ENCODE results near the gene TMEM201.

Gene TMEM201

GRCh38 chr1:9602794-9603167 is 14.1 kb downstream of the TMEM201 start:
- Histone ChIP-seq H3K4me3 (ENCODE audit: severe bottlenecking) (no peak overlapping the region), H3K9me3 (ENCODE audit: severe bottlenecking) (no peaks in the 10 kb centered on the region), H3K27me3 (ENCODE audit: insufficient read depth, poor library complexity, severe bottlenecking) (no peaks in the 10 kb centered on the region), H3K36me3 (ENCODE audit: low read depth) (peaks cover 40% of the 10 kb centered on the region), H3K27ac (ENCODE audit: poor library complexity, severe bottlenecking) (no peak overlapping the region), H3K4me1 (ENCODE audit: insufficient read depth, poor library complexity, severe bottlenecking) (no peaks in the 10 kb centered on the region)
- no peak for TF ChIP-seq CTCF (IDR thresholded peaks at IDR 0.05; ENCODE audit: poor library complexity, severe bottlenecking)
- no peak for DNase-seq (ENCODE audit: low spot score)
- ATAC-seq (ENCODE audit: low read depth), result no peak

- Histone ChIP-seq H3K27me3 (ENCODE audit: insufficient read depth, poor library complexity, severe bottlenecking) (no peaks in the 10 kb centered on the region), H3K36me3 (ENCODE audit: low read depth) (peaks cover 38% of the 10 kb centered on the region), H3K27ac (ENCODE audit: poor library complexity, severe bottlenecking) (no peak overlapping the region), H3K4me1 (ENCODE audit: insufficient read depth, poor library complexity, severe bottlenecking) (no peaks in the 10 kb centered on the region), H3K9me3 (ENCODE audit: severe bottlenecking) (no peaks in the 10 kb centered on the region), H3K4me3 (ENCODE audit: severe bottlenecking) (no peak overlapping the region)
- no peak for TF ChIP-seq CTCF (IDR thresholded peaks at IDR 0.05; ENCODE audit: poor library complexity, severe bottlenecking)
- ATAC-seq (ENCODE audit: low read depth) (no peak), DNase-seq (ENCODE audit: low spot score) (no peak)
Observed at GRCh38 chr1:9603307-9603706, 14.6 kb downstream of the TMEM201 start.

GRCh38 chr1:9603766-9604753 is 15.3 kb downstream of the TMEM201 start:
- peaks cover 37% of the 10 kb centered on the region for H3K36me3 ChIP-seq (ENCODE audit: low read depth)
- H3K27ac ChIP-seq (ENCODE audit: poor library complexity, severe bottlenecking), result no peak overlapping the region
- H3K9me3 ChIP-seq (ENCODE audit: severe bottlenecking), result no peaks in the 10 kb centered on the region
- ATAC-seq (ENCODE audit: low read depth) (no peak), DNase-seq (ENCODE audit: low spot score) (no peak)
- no peak overlapping the region for H3K4me3 ChIP-seq (ENCODE audit: severe bottlenecking)
- no peaks in the 10 kb centered on the region for H3K27me3 ChIP-seq (ENCODE audit: insufficient read depth, poor library complexity, severe bottlenecking)
- TF ChIP-seq CTCF (IDR thresholded peaks at IDR 0.05; ENCODE audit: poor library complexity, severe bottlenecking), result no peak
- H3K4me1 ChIP-seq (ENCODE audit: insufficient read depth, poor library complexity, severe bottlenecking), result no peaks in the 10 kb centered on the region

- no peak overlapping the region for H3K27ac ChIP-seq (ENCODE audit: poor library complexity, severe bottlenecking)
- ATAC-seq (ENCODE audit: low read depth) (no peak), DNase-seq (ENCODE audit: low spot score) (no peak)
- no peak overlapping the region for H3K4me3 ChIP-seq (ENCODE audit: severe bottlenecking)
- no peaks in the 10 kb centered on the region for H3K27me3 ChIP-seq (ENCODE audit: insufficient read depth, poor library complexity, severe bottlenecking)
- no peaks in the 10 kb centered on the region for H3K9me3 ChIP-seq (ENCODE audit: severe bottlenecking)
- no peak for TF ChIP-seq CTCF (IDR thresholded peaks at IDR 0.05; ENCODE audit: poor library complexity, severe bottlenecking)
- H3K36me3 ChIP-seq (ENCODE audit: low read depth), result peaks cover 30% of the 10 kb centered on the region
- no peaks in the 10 kb centered on the region for H3K4me1 ChIP-seq (ENCODE audit: insufficient read depth, poor library complexity, severe bottlenecking)
Observed at GRCh38 chr1:9604836-9605235, 16.1 kb downstream of the TMEM201 start.

GRCh38 chr1:9605946-9606455 is 17.3 kb downstream of the TMEM201 start:
- TF ChIP-seq CTCF (IDR thresholded peaks at IDR 0.05; ENCODE audit: poor library complexity, severe bottlenecking), result no peak
- Histone ChIP-seq H3K27ac (ENCODE audit: poor library complexity, severe bottlenecking) (no peak overlapping the region), H3K27me3 (ENCODE audit: insufficient read depth, poor library complexity, severe bottlenecking) (no peaks in the 10 kb centered on the region), H3K4me1 (ENCODE audit: insufficient read depth, poor library complexity, severe bottlenecking) (no peaks in the 10 kb centered on the region), H3K9me3 (ENCODE audit: severe bottlenecking) (no peaks in the 10 kb centered on the region), H3K4me3 (ENCODE audit: severe bottlenecking) (no peak overlapping the region), H3K36me3 (ENCODE audit: low read depth) (peaks cover 29% of the 10 kb centered on the region)
- DNase-seq (ENCODE audit: low spot score) (no peak), ATAC-seq (ENCODE audit: low read depth) (no peak)

All from RWPE2 (cell line).